Spinal cord (tissue), 10 donors: ENCODE measurements around the gene CDC20. TPM values are rescaled to one million over a fixed set of nuclear protein-coding genes. Genes with fewer than 3 reads are reported as not detected.

Experiments
- DNase-seq, 6 donors: peaks; one replicate each; pipeline versions ENCODE4 v3.0.0 to v3.0.0-alpha.2; 2013 to 2015; ENCODE audit warnings: low spot score in 6 of 6, low read depth in 4 of 6
- H3K27ac ChIP-seq: one replicate; pipeline ENCODE4 v1.5.1; 2013; ENCODE audit warnings: low read depth, low read length, control low read depth
- H3K27me3 ChIP-seq: one replicate; pipeline ENCODE4 v1.6.1; 2013; ENCODE audit warnings: low read length; ENCODE audit not compliant: control insufficient read depth, insufficient read depth
- H3K36me3 ChIP-seq: one replicate; pipeline ENCODE4 v1.6.1; 2013; ENCODE audit warnings: low read length; ENCODE audit not compliant: control insufficient read depth, insufficient read depth
- H3K4me1 ChIP-seq: one replicate; pipeline ENCODE4 v1.6.1; 2013; ENCODE audit warnings: low read length; ENCODE audit not compliant: control insufficient read depth, insufficient read depth
- H3K4me3 ChIP-seq: one replicate; pipeline ENCODE4 v1.5.1; 2013; ENCODE audit warnings: low read depth, low read length, control low read depth
- H3K9me3 ChIP-seq: one replicate; pipeline ENCODE4 v1.6.1; 2013; ENCODE audit warnings: low read length; ENCODE audit not compliant: control insufficient read depth, insufficient read depth
- WGBS: methylation state at CpG from one replicate; pipeline ENCODE4 v1.1.5; 2013; ENCODE audit warnings: missing lambda C conversion rate; ENCODE audit not compliant: insufficient coverage; 5-methylcytosine and 5-hydroxymethylcytosine counted together
- polyA plus RNA-seq, 2 donors: library from polyadenylated mRNA; unstranded; fragments of 120-200 nt; gene quantifications; one replicate each; pipeline ENCODE4 v1.2.1, GENCODE V29; 2013; ENCODE audit not compliant: insufficient read length in 2 of 2
- total RNA-seq, 2 donors: library from RNA; depleted of rRNA in 1 of 2; stranded (reverse); fragments of 120-200 nt in 1 of 2; fragments of >200 nt in 1 of 2; gene quantifications; one replicate each; pipeline versions ENCODE4 v1.2.3 to v1.2.4, GENCODE V29; 2013 to 2014
- donor health status: healthy.

Gene CDC20
- total and polyA plus RNA-seq, 4 donors: 11.1 to 21.6 (median 17.9) TPM

DNA sequence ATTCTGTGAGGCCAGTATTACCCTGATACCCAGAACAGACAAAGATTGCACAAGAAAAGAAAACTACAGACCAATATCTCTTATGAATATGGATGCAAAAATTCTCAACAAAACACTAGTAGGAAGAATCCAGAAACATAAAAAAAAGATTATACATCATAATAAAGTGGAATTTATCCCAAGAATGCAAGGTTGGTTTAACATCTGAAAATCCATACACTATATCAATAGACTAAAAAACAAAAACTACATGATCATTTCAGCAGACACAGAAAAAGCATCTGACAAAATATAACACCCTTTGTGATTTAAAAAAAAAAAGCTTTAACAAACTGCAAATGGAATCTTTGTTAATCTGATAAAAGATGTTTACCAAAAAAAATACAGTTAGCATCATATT is 33.4 kb upstream of the CDC20 start:
- H3K36me3 ChIP-seq: no peaks in the 10 kb centered on the region
- H3K4me1 ChIP-seq: no peaks in the 10 kb centered on the region
- H3K9me3 ChIP-seq: no peaks in the 10 kb centered on the region
- DNase-seq: no peak
- H3K4me3 ChIP-seq: no peak overlapping the region
- H3K27ac ChIP-seq: no peak overlapping the region
- no peaks in the 10 kb centered on the region for H3K27me3 ChIP-seq

DNA sequence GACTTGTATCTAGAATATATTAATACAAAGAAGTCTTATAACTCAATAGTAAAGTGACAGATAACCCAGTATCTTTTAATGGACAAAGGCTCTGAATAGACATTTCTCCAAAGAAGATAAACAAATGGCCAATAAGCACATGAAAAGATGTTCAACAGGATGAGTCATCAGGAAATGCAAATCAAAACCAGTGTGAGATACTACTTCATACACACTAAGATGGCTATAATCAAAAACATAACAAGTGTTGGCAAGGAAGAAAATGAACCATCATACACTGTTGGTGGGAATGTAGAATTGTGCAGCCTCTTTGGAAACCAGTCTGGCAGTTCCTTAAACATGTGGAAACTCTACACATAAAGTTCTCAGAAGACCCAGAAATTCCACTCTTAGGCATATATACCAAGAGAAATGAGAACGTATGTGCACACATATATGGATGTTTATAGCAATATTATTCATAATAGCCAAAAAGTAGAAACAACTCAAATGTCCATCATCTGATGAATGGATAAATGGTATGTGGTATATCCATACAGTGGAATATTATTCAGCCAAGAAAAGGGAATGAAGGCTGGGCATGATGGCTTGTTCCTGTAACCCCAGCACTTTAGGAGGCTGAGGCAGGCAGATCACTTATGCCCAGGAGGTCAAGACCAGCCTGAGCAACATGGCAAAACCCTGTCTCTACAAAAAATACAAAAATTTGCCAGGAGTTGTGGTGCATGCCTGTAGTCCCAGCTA is 31.1 kb upstream of the CDC20 start:
- Histone ChIP-seq H3K27ac (no peak overlapping the region), H3K9me3 (no peaks in the 10 kb centered on the region), H3K4me1 (no peaks in the 10 kb centered on the region), H3K27me3 (no peaks in the 10 kb centered on the region), H3K36me3 (no peaks in the 10 kb centered on the region), H3K4me3 (no peak overlapping the region)
- no CpG with 5 or more reads among the region's 1 CpG for WGBS
- no peak for DNase-seq

DNA sequence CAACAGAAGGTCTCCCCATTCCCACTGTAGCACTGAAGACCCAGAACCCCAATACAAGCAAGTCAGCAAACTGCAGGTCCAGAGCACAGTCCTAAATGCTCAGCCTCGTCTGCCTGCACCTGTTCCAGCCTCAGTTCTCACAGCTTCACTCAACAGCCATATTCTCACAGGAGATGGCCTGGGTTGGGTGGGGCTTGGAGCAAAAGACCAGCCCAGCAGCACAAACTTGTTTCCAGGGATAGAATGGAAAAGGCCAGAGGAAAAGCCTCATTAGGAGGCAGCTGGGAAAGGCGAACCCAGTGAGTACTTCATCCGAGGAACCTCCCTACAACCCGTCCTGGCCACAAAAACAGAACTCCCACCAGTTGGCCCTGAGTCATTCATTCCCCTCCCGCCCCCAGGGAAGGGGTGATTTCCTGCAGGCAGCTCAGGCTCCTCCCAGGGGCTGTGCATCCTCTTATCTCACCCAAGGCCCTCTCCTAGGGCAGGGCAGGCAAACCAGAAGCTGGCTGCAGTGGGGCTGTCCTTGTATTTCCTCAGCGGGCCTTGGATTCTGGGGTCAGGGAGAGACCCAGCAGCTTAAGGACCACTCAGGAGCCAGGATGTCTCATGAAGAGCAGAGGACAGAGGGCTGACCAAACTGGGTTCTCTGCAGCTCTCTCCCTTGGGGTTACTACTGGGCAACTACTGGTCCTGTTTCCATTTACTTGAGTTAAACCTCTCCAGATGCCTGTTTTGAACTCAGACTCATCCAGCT is 28.6 kb upstream of the CDC20 start:
- Histone ChIP-seq H3K4me3 (no peak overlapping the region), H3K9me3 (no peaks in the 10 kb centered on the region), H3K27me3 (no peaks in the 10 kb centered on the region), H3K4me1 (no peaks in the 10 kb centered on the region), H3K27ac (no peak overlapping the region), H3K36me3 (no peaks in the 10 kb centered on the region)
- no peak for DNase-seq
- 51% methylated on average over 3 of the region's 6 CpGs for WGBS

DNA sequence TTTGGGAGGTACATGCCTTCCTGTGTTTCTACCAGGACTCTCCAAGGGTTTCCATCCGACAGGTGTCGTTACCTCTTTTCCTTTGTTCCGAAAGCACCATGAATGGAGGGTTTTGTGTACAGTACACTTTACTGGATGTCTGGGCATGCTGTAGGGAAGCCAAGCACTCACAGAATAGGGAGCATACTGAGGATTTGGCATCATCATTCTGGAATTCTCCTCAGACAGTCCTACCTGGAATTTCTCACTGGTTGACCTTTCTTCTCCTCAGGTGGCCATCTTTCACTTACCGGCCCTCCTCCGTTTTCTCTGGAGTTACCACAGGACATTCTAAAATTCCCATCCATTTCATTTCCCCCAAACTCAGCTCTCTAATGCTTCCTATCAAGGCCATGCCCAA is 27.1 kb upstream of the CDC20 start:
- no peaks in the 10 kb centered on the region for H3K27me3 ChIP-seq
- H3K4me3 ChIP-seq: no peak overlapping the region
- WGBS: 71% methylated on average over 2 of the region's 5 CpGs
- DNase-seq: no peak
- H3K9me3 ChIP-seq: no peaks in the 10 kb centered on the region
- H3K36me3 ChIP-seq: no peaks in the 10 kb centered on the region
- no peaks in the 10 kb centered on the region for H3K4me1 ChIP-seq
- no peak overlapping the region for H3K27ac ChIP-seq

DNA sequence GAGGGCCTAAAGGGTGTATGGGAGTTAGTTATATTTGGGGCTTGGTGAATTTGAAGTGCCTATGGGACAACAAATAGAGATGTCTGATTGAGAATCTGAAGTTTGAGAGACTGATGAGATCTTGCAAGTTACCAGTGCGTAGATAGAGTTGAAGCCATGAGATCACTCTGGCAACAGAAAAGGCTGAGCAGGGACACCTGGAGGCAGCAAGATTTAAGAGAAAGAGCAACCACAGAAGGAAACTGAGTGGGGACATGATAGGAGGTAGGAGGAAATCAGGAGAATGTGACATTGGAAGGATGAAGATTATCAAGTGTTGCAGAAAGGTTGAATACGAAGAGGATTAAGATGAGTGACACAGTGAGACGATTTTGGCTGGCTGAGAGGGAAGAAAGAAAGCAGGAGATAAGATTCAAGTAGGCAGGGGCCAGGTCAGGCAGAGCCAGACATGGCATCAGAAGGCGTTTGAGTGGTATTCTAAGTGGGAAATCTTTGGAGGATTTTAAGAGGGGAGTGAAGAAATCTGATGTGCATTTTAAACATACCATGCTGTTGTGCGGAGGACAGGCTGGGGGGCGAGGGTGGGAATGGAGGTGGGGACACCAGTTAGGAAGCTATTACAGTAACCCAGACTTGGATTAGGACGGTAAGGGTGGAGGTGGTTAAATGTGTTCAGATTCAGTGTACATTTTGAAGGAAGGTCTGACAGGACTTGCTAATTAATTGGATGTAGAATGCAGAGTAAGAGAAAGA is 24.2 kb upstream of the CDC20 start:
- WGBS: 91% methylated on average over 7 of the region's 7 CpGs
- Histone ChIP-seq H3K27ac (no peak overlapping the region), H3K36me3 (no peaks in the 10 kb centered on the region), H3K27me3 (no peaks in the 10 kb centered on the region), H3K9me3 (no peaks in the 10 kb centered on the region), H3K4me1 (no peaks in the 10 kb centered on the region), H3K4me3 (no peak overlapping the region)
- no peak for DNase-seq

DNA sequence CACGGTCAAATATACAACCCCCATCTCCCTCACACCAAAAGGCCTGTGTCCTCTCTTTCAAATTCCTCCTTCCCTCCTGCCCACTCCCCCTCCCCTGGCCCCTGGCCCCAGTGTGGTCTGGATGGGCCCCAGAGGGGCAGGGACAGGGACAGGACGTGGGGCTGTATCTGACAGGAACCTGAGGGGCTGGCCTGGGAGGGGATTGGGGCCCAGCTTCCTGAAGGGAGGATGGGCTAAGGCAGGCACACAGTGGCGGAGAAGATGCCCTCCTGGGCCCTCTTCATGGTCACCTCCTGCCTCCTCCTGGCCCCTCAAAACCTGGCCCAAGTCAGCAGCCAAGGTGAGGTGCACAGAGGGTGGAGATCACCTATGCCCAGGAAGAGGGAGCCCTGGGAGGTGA is 21.2 kb upstream of the CDC20 start, which contains the start of gene MPL:
Gene MPL (plus strand): TSS at position 231 of the 400 bp plus-strand sequence. CDS start 31 bp downstream, at position 262.
- H3K36me3 ChIP-seq: no peaks in the 10 kb centered on the region
- H3K4me3 ChIP-seq: no peak within 1 kb of the TSS
- H3K27ac ChIP-seq: no peak within 1 kb of the TSS
- no peak for DNase-seq
- no peaks in the 10 kb centered on the region for H3K27me3 ChIP-seq
- WGBS: 47% methylated on average over 2 of the region's 3 CpGs
- no peaks in the 10 kb centered on the region for H3K4me1 ChIP-seq
- H3K9me3 ChIP-seq: no peaks in the 10 kb centered on the region

DNA sequence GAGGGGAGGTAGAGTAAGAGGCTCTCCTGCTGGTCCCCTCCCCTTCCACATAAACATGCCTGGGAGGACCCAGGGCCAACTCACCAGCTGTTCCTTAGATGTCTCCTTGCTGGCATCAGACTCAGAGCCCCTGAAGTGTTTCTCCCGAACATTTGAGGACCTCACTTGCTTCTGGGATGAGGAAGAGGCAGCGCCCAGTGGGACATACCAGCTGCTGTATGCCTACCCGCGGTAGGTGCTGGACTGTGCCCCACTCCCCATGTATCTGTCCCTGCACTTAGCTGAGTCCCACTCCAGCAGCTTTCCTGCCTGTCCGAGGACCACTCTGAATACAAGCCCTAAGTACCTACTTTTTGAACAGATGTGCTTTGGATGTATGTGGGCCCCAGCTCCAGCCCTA is 20.8 kb upstream of the CDC20 start:
- H3K9me3 ChIP-seq: no peaks in the 10 kb centered on the region
- WGBS: 78% methylated on average over 4 of the region's 5 CpGs
- no peaks in the 10 kb centered on the region for H3K36me3 ChIP-seq
- no peak overlapping the region for H3K4me3 ChIP-seq
- H3K27me3 ChIP-seq: no peaks in the 10 kb centered on the region
- H3K4me1 ChIP-seq: no peaks in the 10 kb centered on the region
- no peak for DNase-seq
- H3K27ac ChIP-seq: no peak overlapping the region

DNA sequence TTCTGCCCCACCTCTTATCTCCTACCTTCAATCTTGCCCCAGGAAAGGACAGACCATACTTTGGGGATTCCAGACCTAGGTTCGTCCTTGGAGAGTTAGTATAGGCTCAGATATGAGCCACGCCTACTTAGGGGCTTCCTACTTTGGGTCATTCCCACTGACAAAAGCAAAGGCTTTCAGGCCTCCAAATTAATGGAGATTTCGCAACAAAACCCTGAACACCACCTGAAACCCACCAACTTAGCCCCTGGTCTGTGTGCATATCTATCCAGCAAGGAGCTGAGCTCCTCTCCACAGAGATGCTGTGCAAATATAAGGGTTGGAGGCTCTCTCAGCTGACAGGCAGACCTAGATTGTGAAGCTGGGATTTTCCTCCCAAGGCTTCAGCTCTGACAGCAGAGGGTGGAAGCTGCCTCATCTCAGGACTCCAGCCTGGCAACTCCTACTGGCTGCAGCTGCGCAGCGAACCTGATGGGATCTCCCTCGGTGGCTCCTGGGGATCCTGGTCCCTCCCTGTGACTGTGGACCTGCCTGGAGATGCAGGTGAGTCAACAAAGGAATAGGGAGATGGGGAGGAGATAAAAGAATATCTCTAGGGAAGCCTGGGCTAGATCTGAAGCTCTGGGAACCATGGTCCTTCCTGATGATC is 19.1 kb upstream of the CDC20 start:
- Histone ChIP-seq H3K9me3 (no peaks in the 10 kb centered on the region), H3K27me3 (no peaks in the 10 kb centered on the region), H3K4me1 (no peaks in the 10 kb centered on the region), H3K36me3 (no peaks in the 10 kb centered on the region), H3K27ac (no peak overlapping the region), H3K4me3 (no peak overlapping the region)
- DNase-seq: no peak
- 86% methylated on average over 6 of the region's 6 CpGs for WGBS

DNA sequence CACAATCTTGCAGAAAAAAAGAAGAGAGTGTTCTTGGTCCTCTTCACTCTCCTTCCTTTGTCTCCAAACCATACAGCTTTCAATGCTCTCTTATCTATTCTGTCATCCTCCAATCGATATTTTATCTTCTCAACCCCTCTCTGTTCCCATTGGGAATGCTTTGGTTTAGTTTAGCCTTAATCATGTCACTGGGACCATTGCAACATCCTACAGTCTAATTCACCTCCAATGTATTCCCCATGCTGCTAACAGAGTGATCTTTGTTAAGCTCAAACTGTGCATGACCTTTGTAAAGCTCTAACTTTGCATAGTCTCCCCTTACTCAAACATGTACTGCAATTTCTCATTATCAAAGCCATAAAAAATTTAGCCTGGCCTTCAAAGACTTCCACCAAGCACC is 18.2 kb upstream of the CDC20 start:
- Histone ChIP-seq H3K4me3 (no peak overlapping the region), H3K4me1 (no peaks in the 10 kb centered on the region), H3K27ac (no peak overlapping the region), H3K9me3 (no peaks in the 10 kb centered on the region), H3K27me3 (no peaks in the 10 kb centered on the region), H3K36me3 (no peaks in the 10 kb centered on the region)
- WGBS: no CpG with 5 or more reads among the region's 1 CpG
- DNase-seq: no peak
